ENCODE measurements around the gene CEP128. TPM values are rescaled to one million over a fixed set of nuclear protein-coding genes. Genes with fewer than 3 reads are reported as not detected.

Gene CEP128
- total RNA-seq, 1 donor from 2014 or later = 26.9 TPM

GRCh38 chr14:80494769-80495168 is 446.8 kb downstream of the CEP128 start:
- intact Hi-C loops (cut with micrococcal nuclease) = no loop called here

GRCh38 chr14:80493620-80494019 is 447.9 kb downstream of the CEP128 start:
- intact Hi-C loops (cut with micrococcal nuclease) = no loop called here

GRCh38 chr14:80491650-80492049 is 449.9 kb downstream of the CEP128 start:
- intact Hi-C loops (cut with micrococcal nuclease) = no loop called here

- intact Hi-C loops (cut with micrococcal nuclease) = no loop called here
Observed at GRCh38 chr14:80491131-80491530, 450.4 kb downstream of the CEP128 start.

- intact Hi-C loops (cut with micrococcal nuclease) = no loop called here
Observed at GRCh38 chr14:80489513-80489912, 452.0 kb downstream of the CEP128 start.

GRCh38 chr14:80485764-80486163 is 455.8 kb downstream of the CEP128 start:
- intact Hi-C loops (cut with micrococcal nuclease) = no loop called here

- intact Hi-C loops (cut with micrococcal nuclease) = no loop called here
Observed at GRCh38 chr14:80483331-80483730, 458.2 kb downstream of the CEP128 start.

- intact Hi-C loops (cut with micrococcal nuclease) = no loop called here
Observed at GRCh38 chr14:80477388-80478160, 464.0 kb downstream of the CEP128 start.

GRCh38 chr14:80475074-80475473 is 466.5 kb downstream of the CEP128 start:
- intact Hi-C loops (cut with micrococcal nuclease) = no loop called here

GRCh38 chr14:80468331-80469122 is 473.0 kb downstream of the CEP128 start:
- intact Hi-C loops (cut with micrococcal nuclease) = no loop called here

- intact Hi-C loops (cut with micrococcal nuclease) = no loop called here
Observed at GRCh38 chr14:80465546-80466220, 475.9 kb downstream of the CEP128 start.

- intact Hi-C loops (cut with micrococcal nuclease) = no loop called here
Observed at GRCh38 chr14:80464531-80465149, 476.9 kb downstream of the CEP128 start.

GRCh38 chr14:80456209-80456608 is 485.3 kb downstream of the CEP128 start:
- intact Hi-C loops (cut with micrococcal nuclease) = no loop called here

- intact Hi-C loops (cut with micrococcal nuclease) = no loop called here
Observed at GRCh38 chr14:80455031-80455430, 486.5 kb downstream of the CEP128 start.

- intact Hi-C loops (cut with micrococcal nuclease) = no loop called here
Observed at GRCh38 chr14:80448267-80448666, 493.3 kb downstream of the CEP128 start.

GRCh38 chr14:80447392-80447791 is 494.1 kb downstream of the CEP128 start:
- intact Hi-C loops (cut with micrococcal nuclease) = no loop called here

Other genes with a start within 250 kb of the CEP128 start
- gene TSHR, start 13.9 kb upstream of the CEP128 start, total RNA-seq = 3.6 and 4.4 TPM in 2 replicates

Measured in T-helper 1 cell treated with Interleukin-12 subunit alpha and Interleukin-12 subunit beta and Interleukin-4 antibody, amounts not matched to agents 30 ng/mL and 1 ng/mL, for 36 hours (primary cell).